ENCODE data around the gene IL16.
"Not testable (repeated sequence)": the region's sequence is repeated elsewhere in the genome, so short reads cannot be mapped to it uniquely, and the experiment has no call there.

The IL16 gene

GRCh38 chr15:81343371-81343770 lies 146.7 kb downstream of the IL16 start:
- DNase-seq, result no peak

- DNase-seq, result no peak
Observed at GRCh38 chr15:81346611-81347010, 149.9 kb downstream of the IL16 start.

- DNase-seq, result no peak
Observed at GRCh38 chr15:81347910-81348309, 151.2 kb downstream of the IL16 start.

GRCh38 chr15:81348691-81349090 lies 152.0 kb downstream of the IL16 start:
- not testable (repeated sequence) for DNase-seq

GRCh38 chr15:81349271-81349670 lies 152.6 kb downstream of the IL16 start:
- no peak for DNase-seq

GRCh38 chr15:81351651-81352050 lies 155.0 kb downstream of the IL16 start:
- DNase-seq, result no peak

- no peak for DNase-seq
Observed at GRCh38 chr15:81356252-81356651, 159.6 kb downstream of the IL16 start.

GRCh38 chr15:81357180-81357686 lies 160.6 kb downstream of the IL16 start:
- DNase-seq, result no peak

GRCh38 chr15:81358248-81358647 lies 161.6 kb downstream of the IL16 start:
- DNase-seq, result no peak

- no peak for DNase-seq
Observed at GRCh38 chr15:81360491-81360890, 163.8 kb downstream of the IL16 start.

GRCh38 chr15:81361891-81362290 lies 165.2 kb downstream of the IL16 start:
- no peak for DNase-seq

GRCh38 chr15:81362790-81363189 lies 166.1 kb downstream of the IL16 start:
- no peak for DNase-seq

- DNase-seq, result no peak
Observed at GRCh38 chr15:81363276-81363675, 166.6 kb downstream of the IL16 start.
